Left ventricle myocardium inferior (tissue), 1 donor: ENCODE results near the gene MAGOHB. TPM values are rescaled to one million over a fixed set of nuclear protein-coding genes. Genes with fewer than 3 reads are reported as not detected.

Source experiments
- DNase-seq: peaks from one replicate; pipeline ENCODE4 v3.0.0-alpha.2; 2020
- H3K27ac ChIP-seq: fragments of 200-600 bp; replicated peaks from 2 replicates; pipeline ENCODE4 v1.8.0; 2021
- H3K27me3 ChIP-seq: fragments of 200-600 bp; 2 replicates; pipeline ENCODE4 v1.8.0; 2021; ENCODE audit warnings: low read depth
- H3K36me3 ChIP-seq: fragments of 200-600 bp; 2 replicates; pipeline ENCODE4 v1.8.0; 2021
- H3K4me1 ChIP-seq: fragments of 200-600 bp; 2 replicates; pipeline ENCODE4 v1.8.0; 2021
- H3K4me3 ChIP-seq: fragments of 200-600 bp; 2 replicates; pipeline ENCODE4 v1.8.0; 2021; ENCODE audit warnings: mild to moderate bottlenecking, moderate library complexity
- H3K9me3 ChIP-seq: fragments of 200-600 bp; replicated peaks from 2 replicates; pipeline ENCODE4 v1.8.0; 2021
- intact Hi-C: fragments of 100-400 bp; cut with micrococcal nuclease; formaldehyde crosslinking; loops from one replicate; pipeline ENCODE4 v1.11.0; 2022
- total RNA-seq: library from RNA; stranded (reverse); fragmentation: NEBNext Ultra II Directional; extraction: Animal tissue kit (Norgen Biotek cat#: 25700); gene quantifications from one replicate; pipeline ENCODE4 v1.2.1, GENCODE V29; 2021
- TF ChIP-seq, protein P1 (sequence below): fragments of 200-600 bp; IDR thresholded peaks from 2 replicates; pipeline ENCODE4 v1.8.0; 2021; ENCODE audit warnings: antibody characterized with exemption, mild to moderate bottlenecking, borderline replicate concordance
- donor health status: DM: no; HTN: yes; CAD: no; lungs with severe emphysema.

The MAGOHB gene
- total RNA-seq, 1 donor from 2014 or later, result 13.9 TPM

DNA sequence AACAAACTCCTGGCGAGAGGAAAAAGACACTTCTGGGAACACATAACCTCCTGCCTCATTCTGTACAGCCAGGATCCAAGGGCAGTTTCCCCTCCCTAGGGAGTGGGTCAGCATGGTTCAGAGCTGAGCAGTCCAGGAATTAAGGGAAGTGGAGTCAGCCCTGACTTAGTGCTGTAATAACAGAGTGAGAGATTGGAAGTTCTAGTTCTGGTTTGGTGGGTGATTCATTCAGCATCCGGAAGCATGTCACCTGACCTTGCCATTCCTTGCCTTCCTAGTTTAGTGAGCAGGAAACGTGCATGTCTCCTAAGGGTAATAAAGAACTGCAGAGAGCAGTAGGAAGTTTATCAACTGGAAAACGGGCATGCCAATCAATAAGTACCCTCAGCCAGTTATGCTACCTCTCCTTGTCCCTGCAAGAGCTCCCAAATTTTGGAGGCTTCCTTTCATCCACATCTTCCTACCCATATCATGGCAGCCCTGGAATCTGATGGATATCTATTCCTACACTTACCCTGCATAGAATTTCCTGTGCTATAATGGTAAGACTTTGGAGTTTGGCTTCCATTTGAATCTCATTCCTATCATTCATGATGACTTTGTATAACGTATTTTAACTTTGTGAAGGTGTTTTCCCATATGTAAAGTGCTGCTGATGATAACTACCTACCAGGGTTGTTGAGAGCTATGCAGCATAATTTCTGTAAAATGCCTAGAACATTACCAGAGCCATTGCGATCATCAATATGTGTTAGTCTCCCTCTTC is 28.5 kb upstream of the MAGOHB start:
- Histone ChIP-seq H3K4me3 (no peak overlapping the region), H3K9me3 (peaks cover 22% of the 10 kb centered on the region), H3K27me3 (no peaks in the 10 kb centered on the region), H3K36me3 (no peaks in the 10 kb centered on the region), H3K4me1 (no peaks in the 10 kb centered on the region), H3K27ac (no peak overlapping the region)
- DNase-seq, result no peak
- TF ChIP-seq, protein P1, sequence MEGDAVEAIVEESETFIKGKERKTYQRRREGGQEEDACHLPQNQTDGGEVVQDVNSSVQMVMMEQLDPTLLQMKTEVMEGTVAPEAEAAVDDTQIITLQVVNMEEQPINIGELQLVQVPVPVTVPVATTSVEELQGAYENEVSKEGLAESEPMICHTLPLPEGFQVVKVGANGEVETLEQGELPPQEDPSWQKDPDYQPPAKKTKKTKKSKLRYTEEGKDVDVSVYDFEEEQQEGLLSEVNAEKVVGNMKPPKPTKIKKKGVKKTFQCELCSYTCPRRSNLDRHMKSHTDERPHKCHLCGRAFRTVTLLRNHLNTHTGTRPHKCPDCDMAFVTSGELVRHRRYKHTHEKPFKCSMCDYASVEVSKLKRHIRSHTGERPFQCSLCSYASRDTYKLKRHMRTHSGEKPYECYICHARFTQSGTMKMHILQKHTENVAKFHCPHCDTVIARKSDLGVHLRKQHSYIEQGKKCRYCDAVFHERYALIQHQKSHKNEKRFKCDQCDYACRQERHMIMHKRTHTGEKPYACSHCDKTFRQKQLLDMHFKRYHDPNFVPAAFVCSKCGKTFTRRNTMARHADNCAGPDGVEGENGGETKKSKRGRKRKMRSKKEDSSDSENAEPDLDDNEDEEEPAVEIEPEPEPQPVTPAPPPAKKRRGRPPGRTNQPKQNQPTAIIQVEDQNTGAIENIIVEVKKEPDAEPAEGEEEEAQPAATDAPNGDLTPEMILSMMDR, result no peak
- intact Hi-C loops, result no loop called here

DNA sequence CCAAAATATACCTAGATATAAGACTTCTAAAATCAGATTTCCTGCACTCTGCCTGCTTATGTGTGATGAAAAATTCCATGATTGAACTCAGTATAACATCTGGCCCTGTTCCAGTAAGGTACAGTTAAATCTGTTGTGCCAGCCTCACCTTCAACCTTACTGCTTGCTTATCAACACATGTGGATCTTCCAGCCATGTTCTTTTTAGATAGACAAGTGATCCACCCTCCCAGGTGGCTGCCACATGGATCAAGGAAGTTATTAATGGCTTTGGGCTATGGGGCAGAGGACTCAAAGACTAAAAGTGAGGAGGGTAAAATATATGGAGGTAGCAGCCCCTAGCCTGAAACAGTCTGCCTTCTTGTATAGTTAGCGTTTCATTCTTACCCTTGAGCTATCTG is 25.3 kb upstream of the MAGOHB start:
- no peak for DNase-seq
- no peaks in the 10 kb centered on the region for H3K9me3 ChIP-seq
- no peak overlapping the region for H3K27ac ChIP-seq
- H3K4me3 ChIP-seq, result no peak overlapping the region
- no peaks in the 10 kb centered on the region for H3K4me1 ChIP-seq
- no peaks in the 10 kb centered on the region for H3K36me3 ChIP-seq
- TF ChIP-seq, protein P1, result no peak
- intact Hi-C loops, result no loop called here
- H3K27me3 ChIP-seq, result no peaks in the 10 kb centered on the region

DNA sequence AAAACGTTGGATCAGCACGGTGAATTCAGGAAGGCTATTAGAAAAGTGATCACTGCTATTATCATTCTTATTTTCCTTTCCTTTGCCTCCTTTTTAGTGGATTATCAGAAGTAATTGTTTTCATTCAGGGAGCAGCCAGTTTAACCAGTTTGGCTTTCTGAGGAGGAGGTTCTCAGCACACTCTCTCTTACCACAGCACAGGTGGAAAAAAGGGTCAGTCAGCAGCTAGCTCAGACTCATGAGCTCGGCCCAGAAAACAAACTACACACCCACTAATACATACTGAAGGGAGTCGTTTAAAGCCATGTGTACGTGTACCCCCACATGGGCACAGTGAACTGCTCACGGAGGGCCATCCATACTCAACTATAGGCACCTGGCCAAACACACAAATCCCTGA is 23.2 kb upstream of the MAGOHB start:
- Histone ChIP-seq H3K4me1 (no peaks in the 10 kb centered on the region), H3K4me3 (no peak overlapping the region), H3K27ac (no peak overlapping the region), H3K27me3 (no peaks in the 10 kb centered on the region), H3K36me3 (no peaks in the 10 kb centered on the region), H3K9me3 (no peaks in the 10 kb centered on the region)
- TF ChIP-seq, protein P1, result no peak
- DNase-seq, result no peak
- intact Hi-C loops, result no loop called here

DNA sequence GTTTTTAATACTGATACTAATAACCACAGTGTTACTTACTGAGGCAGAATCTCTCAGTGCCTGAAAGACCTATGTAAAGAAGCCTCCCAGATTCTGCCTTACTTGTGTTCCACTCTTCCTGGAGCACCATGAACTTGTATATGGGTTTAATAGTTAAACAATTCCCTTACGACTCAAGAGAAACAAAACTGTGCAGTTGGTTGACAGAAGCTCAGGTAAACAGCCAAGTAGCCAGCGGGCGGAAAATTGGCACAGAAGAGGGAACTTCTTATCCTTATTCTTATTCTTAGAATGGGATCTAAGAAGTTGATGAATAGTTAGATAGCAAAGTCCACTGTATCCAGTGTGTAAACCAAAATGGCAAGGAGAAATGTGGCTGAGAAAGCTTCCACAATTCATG is 22.7 kb upstream of the MAGOHB start:
- TF ChIP-seq, protein P1, result no peak
- no peak for DNase-seq
- Histone ChIP-seq H3K9me3 (no peaks in the 10 kb centered on the region), H3K4me1 (no peaks in the 10 kb centered on the region), H3K4me3 (no peak overlapping the region), H3K27me3 (no peaks in the 10 kb centered on the region), H3K36me3 (no peaks in the 10 kb centered on the region), H3K27ac (no peak overlapping the region)
- intact Hi-C loops, result no loop called here

DNA sequence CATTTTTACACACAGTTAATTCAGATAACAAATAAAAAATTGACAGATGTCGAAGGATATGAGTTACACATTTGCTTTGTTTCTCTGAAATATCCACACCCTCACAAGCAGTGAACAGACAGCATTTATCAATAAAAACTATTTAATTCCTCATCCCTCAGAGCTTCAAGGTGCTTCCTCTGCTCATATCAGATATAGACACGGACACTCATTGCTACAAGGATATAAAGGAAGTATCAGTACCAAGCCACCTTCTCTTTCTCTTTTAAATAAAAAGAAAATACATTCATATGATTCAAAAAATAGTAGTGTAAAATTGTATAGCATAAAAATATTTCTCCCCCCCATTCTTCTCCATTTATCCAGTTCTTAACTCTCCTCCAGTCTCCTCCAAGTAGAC is 21.9 kb upstream of the MAGOHB start:
- intact Hi-C loops, result no loop called here

More for the DNA sequence above, 21.9 kb upstream of the MAGOHB start:
- Histone ChIP-seq H3K36me3 (no peaks in the 10 kb centered on the region), H3K27me3 (no peaks in the 10 kb centered on the region), H3K9me3 (no peaks in the 10 kb centered on the region), H3K27ac (no peak overlapping the region), H3K4me3 (no peak overlapping the region), H3K4me1 (no peaks in the 10 kb centered on the region)
- no peak for DNase-seq
- TF ChIP-seq, protein P1, result no peak
